ENCODE measurements around the gene SCGB3A1. TPM values are rescaled to one million over a fixed set of nuclear protein-coding genes. Genes with fewer than 3 reads are reported as not detected.

Gene SCGB3A1
- total RNA-seq, 3 donors from 2014 or later, result not detected

GRCh38 chr5:180548563-180548962, 42.7 kb downstream of the SCGB3A1 start:
- DNase-seq, result no peak
- intact Hi-C loops (cut with DNase I, micrococcal nuclease), result no loop called here
- Histone ChIP-seq H3K4me1 (ENCODE audit: low read depth) (no peaks in the 10 kb centered on the region), H3K4me3 (no peak overlapping the region), H3K9me3 (no peaks in the 10 kb centered on the region), H3K36me3 (ENCODE audit: low read depth) (no peaks in the 10 kb centered on the region)
- ATAC-seq, result peak; percentile 50
- TF ChIP-seq, protein P1, sequence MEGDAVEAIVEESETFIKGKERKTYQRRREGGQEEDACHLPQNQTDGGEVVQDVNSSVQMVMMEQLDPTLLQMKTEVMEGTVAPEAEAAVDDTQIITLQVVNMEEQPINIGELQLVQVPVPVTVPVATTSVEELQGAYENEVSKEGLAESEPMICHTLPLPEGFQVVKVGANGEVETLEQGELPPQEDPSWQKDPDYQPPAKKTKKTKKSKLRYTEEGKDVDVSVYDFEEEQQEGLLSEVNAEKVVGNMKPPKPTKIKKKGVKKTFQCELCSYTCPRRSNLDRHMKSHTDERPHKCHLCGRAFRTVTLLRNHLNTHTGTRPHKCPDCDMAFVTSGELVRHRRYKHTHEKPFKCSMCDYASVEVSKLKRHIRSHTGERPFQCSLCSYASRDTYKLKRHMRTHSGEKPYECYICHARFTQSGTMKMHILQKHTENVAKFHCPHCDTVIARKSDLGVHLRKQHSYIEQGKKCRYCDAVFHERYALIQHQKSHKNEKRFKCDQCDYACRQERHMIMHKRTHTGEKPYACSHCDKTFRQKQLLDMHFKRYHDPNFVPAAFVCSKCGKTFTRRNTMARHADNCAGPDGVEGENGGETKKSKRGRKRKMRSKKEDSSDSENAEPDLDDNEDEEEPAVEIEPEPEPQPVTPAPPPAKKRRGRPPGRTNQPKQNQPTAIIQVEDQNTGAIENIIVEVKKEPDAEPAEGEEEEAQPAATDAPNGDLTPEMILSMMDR (IDR thresholded peaks at IDR 0.05), result no peak

GRCh38 chr5:180545248-180545647, 46.1 kb downstream of the SCGB3A1 start:
- intact Hi-C loops (cut with DNase I, micrococcal nuclease), result no loop called here
- DNase-seq (no peak), ATAC-seq (no peak)
- Histone ChIP-seq H3K36me3 (ENCODE audit: low read depth) (no peaks in the 10 kb centered on the region), H3K9me3 (no peaks in the 10 kb centered on the region), H3K4me3 (no peak overlapping the region), H3K4me1 (ENCODE audit: low read depth) (no peaks in the 10 kb centered on the region)
- TF ChIP-seq, protein P1 (IDR thresholded peaks at IDR 0.05), result no peak

- TF ChIP-seq, protein P1 (IDR thresholded peaks at IDR 0.05), result no peak
- no peak overlapping the region for H3K4me3 ChIP-seq
- DNase-seq, result no peak
These were observed 49.6 kb downstream of the SCGB3A1 start for GRCh38 chr5:180541710-180542109.

More at GRCh38 chr5:180541710-180542109, 49.6 kb downstream of the SCGB3A1 start:
- no peaks in the 10 kb centered on the region for H3K36me3 ChIP-seq (ENCODE audit: low read depth)
- intact Hi-C loops (cut with DNase I, micrococcal nuclease), result no loop called here
- H3K4me1 ChIP-seq (ENCODE audit: low read depth), result no peaks in the 10 kb centered on the region
- no peaks in the 10 kb centered on the region for H3K9me3 ChIP-seq
- no peak for ATAC-seq

Other genes starting within 250 kb of the SCGB3A1 start
- 10 to 100 TPM in 1 of 3 donors, 1 to 10 TPM in 2; 1.3 to 17.4 (median 7.9) TPM for gene GFPT2, start 238.2 kb downstream of the SCGB3A1 start, total RNA-seq
- 10 to 100 TPM; 20.9 to 33.7 (median 25.2) TPM for gene CNOT6, start 97.1 kb downstream of the SCGB3A1 start, total RNA-seq
- 1 to 10 TPM; 2.8 to 9.7 (median 6.0) TPM for gene FLT4, start 58.1 kb upstream of the SCGB3A1 start, total RNA-seq
- not detected for gene OR2Y1, start 148.6 kb upstream of the SCGB3A1 start, total RNA-seq
- 100 to 1,000 TPM in 2 of 3 donors, 10 to 100 TPM in 1; 89.8 to 117 (median 104) TPM for gene MGAT1, start 211.3 kb upstream of the SCGB3A1 start, total RNA-seq